8988T (cell line): Measurements from ENCODE around the gene ST3GAL3.
A peak's percentile ranks its signal among the peaks of the same experiment; 100 is the strongest.

ENCODE experiments used
- DNase-seq: peaks from one replicate; pipeline ENCODE4 v3.0.0; 2011

The ST3GAL3 gene

GRCh38 chr1:43789604-43790550 is 82.5 kb downstream of the ST3GAL3 start:
- no peak for DNase-seq

DNA sequence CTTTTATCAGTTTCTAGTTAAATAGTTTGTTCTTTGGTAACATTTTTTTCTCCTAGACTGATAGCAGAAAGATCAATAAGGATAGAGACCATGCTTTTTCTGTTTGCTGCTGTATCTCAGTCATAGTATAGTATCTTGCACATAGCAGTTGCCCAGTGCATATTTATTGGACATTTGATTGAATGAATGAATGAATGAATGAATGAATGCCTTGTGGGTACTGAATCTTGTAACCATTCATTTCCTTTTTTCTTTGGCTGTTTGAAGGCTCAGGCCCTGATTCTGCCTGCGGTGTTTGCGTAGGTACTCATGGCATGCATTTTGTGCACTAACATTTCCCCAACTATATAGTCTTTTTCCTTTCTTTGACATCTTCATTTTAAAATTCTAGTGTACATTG is 83.9 kb downstream of the ST3GAL3 start:
- DNase-seq: no peak

DNA sequence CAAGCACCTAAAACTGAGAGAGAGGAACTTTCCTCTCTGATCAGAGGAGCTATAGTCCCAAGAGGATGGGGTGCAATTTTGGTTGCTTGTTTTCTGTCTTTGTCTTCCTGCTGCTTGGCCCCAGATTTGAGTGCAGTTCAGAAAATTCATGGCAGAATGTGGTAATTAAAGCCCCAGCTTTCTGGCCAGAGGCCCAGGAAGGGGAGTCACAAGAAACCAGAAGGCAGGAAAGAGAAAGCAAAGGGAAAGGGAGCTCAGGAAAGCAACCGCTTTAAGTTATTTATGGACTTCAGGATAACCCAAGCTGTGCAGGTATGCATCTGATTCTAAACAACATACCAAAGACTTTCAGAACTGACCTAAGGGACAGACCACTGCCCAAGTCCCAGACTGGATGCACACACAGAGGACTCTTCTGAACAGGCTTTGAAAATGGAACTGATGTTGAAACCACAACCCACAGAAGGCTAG is 88.8 kb downstream of the ST3GAL3 start:
- DNase-seq: no peak

DNA sequence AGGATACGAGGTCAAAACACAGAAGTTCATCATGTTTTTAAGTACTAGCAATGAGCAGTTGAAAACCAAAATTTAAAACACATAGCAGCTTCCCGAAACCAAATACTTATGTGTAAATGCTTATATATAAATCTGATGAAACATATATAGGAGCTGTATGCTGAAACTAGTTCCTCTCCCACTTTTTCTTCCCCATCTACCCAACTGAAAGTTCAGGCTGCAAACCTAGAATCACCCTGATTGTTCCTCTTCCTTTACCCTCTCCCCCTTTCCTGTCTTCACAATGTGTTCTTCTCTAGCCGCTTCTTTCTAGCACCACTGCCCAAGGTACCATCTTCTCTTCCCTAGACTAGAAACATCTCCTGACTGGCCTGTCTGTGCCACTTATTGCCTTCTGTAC is 90.6 kb downstream of the ST3GAL3 start:
- no peak for DNase-seq

DNA sequence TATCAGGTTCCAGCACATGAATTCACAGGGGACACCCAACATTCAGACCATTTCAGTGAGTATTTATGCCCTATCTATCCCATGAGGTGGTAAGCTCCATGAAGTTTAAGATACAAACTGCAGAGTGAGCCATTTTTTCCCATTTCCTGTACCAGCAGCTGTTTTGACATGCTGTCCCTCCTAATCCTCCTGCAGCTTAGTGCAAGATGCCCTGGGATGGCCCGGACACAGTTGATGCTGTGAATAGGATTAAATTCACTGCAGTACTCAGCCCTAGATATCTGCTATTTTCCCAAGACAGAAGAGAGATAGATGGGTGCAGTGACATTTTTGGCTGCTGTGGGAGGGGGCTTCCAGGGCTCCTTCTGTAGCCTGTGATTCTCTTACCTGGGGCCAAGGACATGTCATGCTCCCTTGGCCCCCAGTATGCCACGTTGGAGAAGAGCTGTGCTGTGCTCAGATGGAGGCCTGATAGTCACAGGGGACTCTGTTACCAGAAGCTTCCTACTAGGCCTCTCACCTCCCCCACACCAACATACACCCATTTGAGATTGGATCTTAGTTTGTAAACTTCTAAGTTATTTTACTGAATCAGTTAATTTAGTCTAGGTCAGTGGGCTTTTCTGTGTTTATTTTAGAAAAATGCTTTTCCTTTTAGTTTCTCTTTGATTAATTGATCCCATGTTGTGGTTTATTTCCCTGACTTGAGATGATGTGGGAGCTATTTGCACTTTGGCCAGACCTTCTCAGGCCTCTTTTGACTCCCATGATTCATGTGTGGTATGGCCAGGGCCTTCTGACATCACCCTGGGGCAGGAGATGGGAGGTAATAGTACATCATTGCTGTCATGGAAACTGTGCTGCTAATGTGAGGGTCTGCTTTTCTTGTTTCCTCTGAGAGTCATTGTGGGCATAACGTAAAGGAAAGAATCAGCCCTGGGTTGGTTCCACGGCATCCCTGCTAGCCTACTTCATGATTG is 92.6 kb downstream of the ST3GAL3 start:
- no peak for DNase-seq

DNA sequence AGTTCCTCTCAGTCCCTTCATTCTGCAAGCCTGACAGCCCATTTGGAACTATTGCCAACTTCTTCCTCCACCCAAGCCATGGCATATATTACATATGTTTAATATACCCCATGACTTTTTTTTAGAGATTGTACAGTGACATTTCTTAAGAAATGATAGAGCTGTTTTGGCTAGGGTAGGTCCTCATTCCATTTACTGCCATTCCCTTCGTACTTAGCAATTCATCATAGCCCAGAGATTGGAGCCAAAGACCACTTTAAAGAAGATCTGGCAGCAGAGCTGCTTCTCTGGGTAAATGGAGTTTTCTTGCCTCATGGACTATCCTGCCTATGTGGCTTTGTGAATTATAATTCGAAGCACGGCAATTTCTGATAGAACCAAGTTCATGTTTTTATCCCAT is 93.4 kb downstream of the ST3GAL3 start:
- DNase-seq: no peak

GRCh38 chr1:43801203-43801602 is 93.9 kb downstream of the ST3GAL3 start:
- no peak for DNase-seq

DNA sequence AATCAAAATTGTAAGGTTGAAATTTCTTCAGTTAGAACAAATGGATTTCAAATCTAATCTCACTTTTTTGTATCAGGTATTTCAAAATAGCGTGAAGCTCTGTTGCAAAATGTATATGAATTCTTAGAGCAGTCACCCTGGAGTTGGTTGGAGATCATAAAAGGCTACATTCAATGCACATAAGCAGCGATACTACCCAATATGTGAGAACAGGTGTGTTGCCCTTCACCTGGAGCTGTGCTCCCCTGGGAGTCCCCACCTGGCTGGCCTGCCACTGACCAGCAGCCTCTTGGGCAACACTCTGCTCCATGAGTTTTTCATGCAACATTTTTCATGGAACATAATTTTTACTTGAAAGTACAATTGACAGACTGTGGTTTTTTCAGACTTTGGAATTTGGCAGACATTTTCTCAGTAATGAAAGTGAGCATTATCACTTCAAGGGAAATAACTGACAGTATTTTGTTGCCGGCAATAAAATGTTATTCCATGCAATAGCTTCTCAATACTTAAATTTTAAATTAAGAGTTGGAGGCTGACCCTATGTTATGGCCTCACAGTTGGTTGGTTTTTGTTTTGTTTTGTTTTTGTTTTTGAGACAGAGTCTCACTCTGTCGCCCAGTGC is 95.1 kb downstream of the ST3GAL3 start:
- DNase-seq: no peak

- DNase-seq: no peak
Measured at GRCh38 chr1:43803105-43803504, 95.8 kb downstream of the ST3GAL3 start.

GRCh38 chr1:43803646-43804045 is 96.3 kb downstream of the ST3GAL3 start:
- no peak for DNase-seq

DNA sequence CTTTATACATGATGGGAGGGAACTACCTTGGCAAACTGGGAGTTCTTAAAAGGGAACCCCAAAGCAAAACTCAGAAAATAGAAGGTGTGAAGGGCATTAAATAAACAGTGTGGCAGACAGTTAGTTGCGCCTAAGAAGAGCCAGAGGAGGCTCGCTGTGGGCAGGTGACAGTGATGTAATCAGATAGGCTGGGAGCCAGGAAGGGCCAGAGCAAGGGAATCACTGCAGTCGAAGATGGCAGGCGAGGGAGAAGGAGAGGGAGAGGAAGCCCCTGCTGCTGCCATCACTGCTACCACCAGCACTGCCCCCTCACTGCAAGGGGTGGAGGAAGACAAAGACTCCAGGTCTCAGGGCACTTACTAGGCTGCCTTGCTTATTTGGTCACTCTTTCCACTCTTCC is 97.2 kb downstream of the ST3GAL3 start:
- DNase-seq: no peak

GRCh38 chr1:43805340-43805739 is 98.0 kb downstream of the ST3GAL3 start:
- no peak for DNase-seq

GRCh38 chr1:43806183-43806582 is 98.8 kb downstream of the ST3GAL3 start:
- DNase-seq: no peak

GRCh38 chr1:43809097-43809673 is 101.8 kb downstream of the ST3GAL3 start:
- no peak for DNase-seq

- no peak for DNase-seq
Measured at GRCh38 chr1:43812579-43812978, 105.2 kb downstream of the ST3GAL3 start.

DNA sequence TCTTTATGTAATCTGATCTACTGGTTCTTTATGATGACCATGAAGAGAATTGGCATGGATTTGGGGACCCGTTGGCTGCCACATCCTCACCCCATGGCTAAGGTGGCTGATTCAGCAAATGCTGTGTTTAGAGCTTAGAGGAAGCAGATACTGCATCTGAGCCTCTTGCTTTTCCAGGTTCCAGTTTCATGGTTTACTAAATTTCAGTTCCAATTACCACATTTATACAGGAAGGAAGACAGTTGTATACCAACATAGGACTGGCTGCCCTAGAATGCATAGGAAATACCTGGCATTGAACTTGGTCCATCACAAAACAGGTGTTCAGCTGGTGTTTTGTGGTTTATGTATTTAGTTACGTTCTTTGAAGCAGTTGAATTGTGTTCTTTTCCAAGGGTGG is 107.1 kb downstream of the ST3GAL3 start:
- DNase-seq: no peak

- no peak for DNase-seq
Measured at GRCh38 chr1:43817304-43817939, 110.1 kb downstream of the ST3GAL3 start.

DNA sequence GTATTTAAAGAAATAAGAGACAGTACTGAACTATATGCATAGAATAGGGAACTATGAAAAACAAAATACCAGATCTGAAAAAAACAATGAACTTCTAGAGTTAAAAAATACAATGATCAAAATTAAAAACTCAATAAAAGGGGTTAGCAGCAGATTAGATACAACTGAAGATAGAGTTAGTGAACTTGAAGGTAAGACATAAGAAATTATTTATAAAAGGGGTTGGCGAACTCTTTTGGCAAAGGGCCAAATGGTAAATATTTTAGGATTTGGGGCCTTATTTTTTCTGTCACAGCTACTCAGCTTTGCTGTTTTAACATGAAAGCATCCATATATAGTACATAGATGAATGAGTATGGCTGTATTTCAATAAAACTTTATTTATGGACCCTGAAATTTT is 111.4 kb downstream of the ST3GAL3 start:
- DNase-seq: no peak

GRCh38 chr1:43819357-43819756 is 112.0 kb downstream of the ST3GAL3 start:
- no peak for DNase-seq

DNA sequence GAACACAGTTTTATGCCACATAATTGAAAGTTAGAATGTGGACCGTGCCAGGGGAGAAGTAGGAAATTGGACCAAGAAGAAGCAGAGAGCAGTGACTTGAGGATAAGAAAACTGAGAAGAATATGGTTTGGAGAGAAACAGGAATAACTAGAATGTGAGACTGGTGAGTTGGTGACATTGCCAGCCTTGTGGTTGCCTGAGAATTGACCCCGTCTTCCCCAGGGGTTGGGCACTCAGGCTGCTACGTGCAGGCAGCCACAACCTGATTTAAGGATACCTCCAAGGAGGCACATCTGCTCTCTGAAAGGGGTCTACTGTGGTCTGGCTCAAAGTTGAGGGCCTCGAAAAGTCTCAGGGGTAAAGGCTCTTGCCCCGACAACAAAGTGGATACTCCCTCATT is 114.1 kb downstream of the ST3GAL3 start:
- no peak for DNase-seq

GRCh38 chr1:43822040-43822690 is 114.8 kb downstream of the ST3GAL3 start:
- peak; percentile 21 for DNase-seq

GRCh38 chr1:43824795-43825194 is 117.5 kb downstream of the ST3GAL3 start:
- DNase-seq: no peak
